HFF-Myc (cell line): ENCODE results near the gene EYS.

Experiments
- DNase-seq: peaks from one replicate; pipeline ENCODE4 v3.0.0-alpha.2; 2011; ENCODE audit warnings: low read depth; ENCODE audit errors: extremely low read depth
- H3K4me3 ChIP-seq: replicated peaks from 2 replicates; pipeline ENCODE4 v1.5.1; 2011; ENCODE audit warnings: low read depth, mild to moderate bottlenecking, control low read depth, low read length
- TF ChIP-seq, protein P1 (sequence below): IDR thresholded peaks from 2 replicates; pipeline ENCODE4 v1.5.1; 2012; ENCODE audit warnings: mild to moderate bottlenecking, low read depth, low read length, control low read depth; ENCODE audit errors: missing control alignments

The EYS gene

GRCh38 chr6:64081453-64081852, 1625.6 kb downstream of the EYS start:
- TF ChIP-seq, protein P1, sequence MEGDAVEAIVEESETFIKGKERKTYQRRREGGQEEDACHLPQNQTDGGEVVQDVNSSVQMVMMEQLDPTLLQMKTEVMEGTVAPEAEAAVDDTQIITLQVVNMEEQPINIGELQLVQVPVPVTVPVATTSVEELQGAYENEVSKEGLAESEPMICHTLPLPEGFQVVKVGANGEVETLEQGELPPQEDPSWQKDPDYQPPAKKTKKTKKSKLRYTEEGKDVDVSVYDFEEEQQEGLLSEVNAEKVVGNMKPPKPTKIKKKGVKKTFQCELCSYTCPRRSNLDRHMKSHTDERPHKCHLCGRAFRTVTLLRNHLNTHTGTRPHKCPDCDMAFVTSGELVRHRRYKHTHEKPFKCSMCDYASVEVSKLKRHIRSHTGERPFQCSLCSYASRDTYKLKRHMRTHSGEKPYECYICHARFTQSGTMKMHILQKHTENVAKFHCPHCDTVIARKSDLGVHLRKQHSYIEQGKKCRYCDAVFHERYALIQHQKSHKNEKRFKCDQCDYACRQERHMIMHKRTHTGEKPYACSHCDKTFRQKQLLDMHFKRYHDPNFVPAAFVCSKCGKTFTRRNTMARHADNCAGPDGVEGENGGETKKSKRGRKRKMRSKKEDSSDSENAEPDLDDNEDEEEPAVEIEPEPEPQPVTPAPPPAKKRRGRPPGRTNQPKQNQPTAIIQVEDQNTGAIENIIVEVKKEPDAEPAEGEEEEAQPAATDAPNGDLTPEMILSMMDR, result no peak
- no peak for DNase-seq
- no peak overlapping the region for H3K4me3 ChIP-seq

- TF ChIP-seq, protein P1, result no peak
These were observed 1632.0 kb downstream of the EYS start for GRCh38 chr6:64074981-64075380.

GRCh38 chr6:64072686-64073085, 1634.3 kb downstream of the EYS start:
- no peak for DNase-seq
- TF ChIP-seq, protein P1, result no peak

More at GRCh38 chr6:64074981-64075380, 1632.0 kb downstream of the EYS start:
- DNase-seq, result no peak
- no peak overlapping the region for H3K4me3 ChIP-seq

DNA sequence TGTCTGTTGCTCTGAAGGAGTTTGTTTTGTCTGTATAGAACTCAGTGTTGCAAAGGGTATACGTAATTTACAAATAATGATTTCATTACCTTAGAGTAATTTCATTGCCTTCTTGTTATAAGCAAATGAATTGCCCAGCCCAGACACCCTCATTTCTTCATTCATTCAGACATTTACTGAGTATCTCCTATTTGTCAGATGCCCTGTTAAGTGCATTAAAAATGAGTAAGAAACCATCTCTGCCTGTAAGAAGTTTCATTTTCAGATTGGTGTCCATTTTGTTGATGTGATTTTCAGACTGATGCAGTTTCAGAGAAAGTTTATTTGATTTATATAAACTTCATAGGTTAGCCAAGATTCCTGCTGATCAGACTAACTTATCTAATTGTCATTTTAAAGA, 1642.1 kb downstream of the EYS start:
- no peak overlapping the region for H3K4me3 ChIP-seq
- TF ChIP-seq, protein P1, result no peak
- DNase-seq, result no peak

More at GRCh38 chr6:64072686-64073085, 1634.3 kb downstream of the EYS start:
- no peak overlapping the region for H3K4me3 ChIP-seq

DNA sequence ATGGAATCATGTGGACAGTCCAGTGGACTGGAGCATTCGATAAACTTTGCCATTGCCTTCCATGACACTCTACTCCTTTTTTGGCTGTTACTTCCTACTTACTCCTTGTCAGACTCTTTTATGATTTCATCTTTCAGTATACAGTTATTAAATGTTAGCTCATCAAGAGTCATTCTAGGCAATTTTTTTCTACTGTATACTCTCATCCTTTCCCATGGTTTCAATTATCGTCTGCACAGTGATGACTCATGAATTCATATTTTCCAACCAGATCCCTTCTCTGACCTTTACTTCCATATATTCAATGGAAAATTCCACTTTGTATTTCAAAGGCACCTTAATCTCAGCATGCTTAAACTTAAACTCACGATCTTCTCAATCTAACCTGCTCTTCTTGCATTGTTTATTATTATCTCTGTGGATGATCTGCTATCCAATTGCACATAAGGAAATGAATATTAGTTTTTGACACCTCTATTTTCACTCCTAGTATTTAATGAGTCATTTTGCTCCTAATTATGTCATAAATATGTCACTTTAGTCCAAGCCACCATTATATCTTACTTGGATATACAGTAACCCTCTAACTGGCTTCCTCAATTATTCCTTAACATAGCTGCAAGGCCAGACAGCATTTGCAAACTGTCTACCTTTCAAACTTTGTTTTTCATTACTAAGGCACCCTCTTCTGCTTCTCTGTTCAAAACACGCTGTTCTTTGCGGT, 1643.9 kb downstream of the EYS start:
- TF ChIP-seq, protein P1, result no peak
- H3K4me3 ChIP-seq, result no peak overlapping the region
- no peak for DNase-seq

- no peak for DNase-seq
- TF ChIP-seq, protein P1, result no peak
- H3K4me3 ChIP-seq, result no peak overlapping the region
These were observed 1652.2 kb downstream of the EYS start for GRCh38 chr6:64054861-64055260.
